Testis (tissue), 3 donors: ENCODE results near the gene C1orf35. TPM values are rescaled to one million over a fixed set of nuclear protein-coding genes. Genes with fewer than 3 reads are reported as not detected.

Experiments used
- DNase-seq: peaks from one replicate; pipeline ENCODE4 v3.0.0-alpha.2; 2019
- H3K27ac ChIP-seq, 2 donors: fragments of 200-600 bp; sonication (generic); one replicate each; pipeline ENCODE4 v1.5.1; 2019
- H3K27me3 ChIP-seq: fragments of 200-600 bp; sonication (generic); one replicate; pipeline ENCODE4 v1.5.1; 2019
- H3K36me3 ChIP-seq: fragments of 200-600 bp; sonication (generic); one replicate; pipeline ENCODE4 v1.5.1; 2017; ENCODE audit warnings: low read depth; ENCODE audit errors: missing control alignments
- H3K4me1 ChIP-seq: fragments of 200-600 bp; sonication (generic); one replicate; pipeline ENCODE4 v1.5.1; 2019
- H3K4me3 ChIP-seq, 2 donors: fragments of 200-600 bp; sonication (generic); one replicate each; pipeline ENCODE4 v1.5.1; 2017 to 2019
- H3K9me3 ChIP-seq: fragments of 200-600 bp; sonication (generic); one replicate; pipeline ENCODE4 v1.5.1; 2017
- POLR2A ChIP-seq: fragments of 450-650 bp; IDR thresholded peaks from one replicate; pipeline ENCODE4 v1.6.1; 2017; ENCODE audit warnings: antibody characterized with exemption, mild to moderate bottlenecking, moderate library complexity
- WGBS, 2 donors: methylation state at CpG; one replicate each; pipeline ENCODE4 v1.1.5; 2018; 5-methylcytosine and 5-hydroxymethylcytosine counted together
- intact Hi-C: fragments of 100-400 bp; cut with DNase I; formaldehyde crosslinking; loops from one replicate; pipeline ENCODE4 v1.15.1; 2023; ENCODE audit warnings: low total_unique reads
- polyA plus RNA-seq: library from polyadenylated mRNA; stranded (reverse); fragments of 350-450 nt; fragmentation: Illumina TruSeq; extraction: RNeasy Lipid Tissue Mini Kit (QIAGEN cat#74804); gene quantifications from one replicate; pipeline ENCODE4 v1.2.3, GENCODE V29; 2014; ENCODE audit warnings: low read depth, low replicate concordance; ENCODE audit not compliant: insufficient read depth
- total RNA-seq, 2 donors: library from RNA; depleted of rRNA; stranded (reverse); fragments of >200 nt; gene quantifications; one replicate each; pipeline ENCODE4 v1.2.3, GENCODE V29; 2016
- TF ChIP-seq, protein P1 (sequence below), 3 experiments: fragments of 450-650 bp in 2 of 3; fragments of 200-600 bp in 1 of 3; sonication (generic) in 1 of 3; IDR thresholded peaks; one replicate each; pipeline ENCODE4 v1.5.1; 2016 to 2019; ENCODE audit warnings: antibody characterized with exemption in 3 of 3, mild to moderate bottlenecking in 2 of 3, moderate library complexity in 1 of 3

Gene C1orf35
- total and polyA plus RNA-seq, 3 donors from 2014 or later: 11.3 to 25.0 (median 19.4) TPM

DNA sequence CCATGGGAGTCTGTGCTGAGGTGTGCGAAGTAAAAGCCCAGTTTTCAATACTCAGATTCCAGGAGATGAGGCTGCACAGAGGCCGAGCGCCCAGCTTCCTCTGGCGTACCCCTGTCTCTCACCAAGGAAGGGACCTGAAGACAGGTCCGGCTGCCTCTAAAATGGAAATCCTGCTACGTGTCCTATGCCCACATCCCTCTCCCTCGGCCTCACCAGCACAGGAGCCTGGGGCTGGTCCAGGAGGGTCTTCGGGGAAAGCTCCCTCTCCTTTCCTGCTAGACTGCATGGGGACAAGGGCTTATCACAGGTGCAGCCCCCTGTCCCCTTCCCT lies 5.6 kb upstream of the C1orf35 start:
- DNase-seq: no peak
- TF ChIP-seq, protein P1, sequence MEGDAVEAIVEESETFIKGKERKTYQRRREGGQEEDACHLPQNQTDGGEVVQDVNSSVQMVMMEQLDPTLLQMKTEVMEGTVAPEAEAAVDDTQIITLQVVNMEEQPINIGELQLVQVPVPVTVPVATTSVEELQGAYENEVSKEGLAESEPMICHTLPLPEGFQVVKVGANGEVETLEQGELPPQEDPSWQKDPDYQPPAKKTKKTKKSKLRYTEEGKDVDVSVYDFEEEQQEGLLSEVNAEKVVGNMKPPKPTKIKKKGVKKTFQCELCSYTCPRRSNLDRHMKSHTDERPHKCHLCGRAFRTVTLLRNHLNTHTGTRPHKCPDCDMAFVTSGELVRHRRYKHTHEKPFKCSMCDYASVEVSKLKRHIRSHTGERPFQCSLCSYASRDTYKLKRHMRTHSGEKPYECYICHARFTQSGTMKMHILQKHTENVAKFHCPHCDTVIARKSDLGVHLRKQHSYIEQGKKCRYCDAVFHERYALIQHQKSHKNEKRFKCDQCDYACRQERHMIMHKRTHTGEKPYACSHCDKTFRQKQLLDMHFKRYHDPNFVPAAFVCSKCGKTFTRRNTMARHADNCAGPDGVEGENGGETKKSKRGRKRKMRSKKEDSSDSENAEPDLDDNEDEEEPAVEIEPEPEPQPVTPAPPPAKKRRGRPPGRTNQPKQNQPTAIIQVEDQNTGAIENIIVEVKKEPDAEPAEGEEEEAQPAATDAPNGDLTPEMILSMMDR (IDR thresholded peaks at IDR 0.05): no peak
- no peak for TF ChIP-seq POLR2A
- intact Hi-C loops: no loop called here

DNA sequence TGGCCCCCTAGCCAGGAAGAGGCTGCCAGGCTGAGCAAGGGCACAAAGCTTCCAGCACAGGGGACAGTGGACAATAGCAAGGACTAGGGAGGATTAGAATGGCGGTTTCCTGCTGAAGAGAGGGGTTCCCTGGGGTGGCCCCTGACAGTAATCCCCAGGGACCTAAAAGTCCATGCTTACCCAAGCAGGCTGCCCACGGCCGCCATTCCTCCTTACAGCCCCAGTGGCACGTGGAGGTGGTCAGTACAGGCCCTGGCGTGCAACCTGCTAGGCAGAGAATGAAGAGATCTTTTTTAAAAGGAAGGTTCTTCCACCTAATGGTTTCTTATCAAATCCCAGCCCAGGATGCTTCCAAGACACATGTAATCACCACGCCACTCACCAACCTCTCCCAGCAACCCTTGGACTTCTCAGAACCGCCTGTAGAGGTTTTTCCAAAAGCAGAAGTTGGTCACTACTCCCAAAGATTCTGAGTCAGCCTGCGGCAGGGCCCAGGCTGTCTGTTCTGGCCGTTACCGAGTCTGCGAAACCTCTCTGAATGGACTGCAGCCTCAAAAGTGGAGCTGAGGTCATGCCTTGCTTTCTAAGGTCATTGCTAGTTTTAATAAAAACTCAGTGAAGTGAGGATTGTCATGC lies 5.0 kb upstream of the C1orf35 start:
- peak overlapping the region; percentile 75 to 92 for H3K4me3 ChIP-seq
- peak overlapping the region; percentile 96 to 98 for H3K27ac ChIP-seq
- H3K9me3 ChIP-seq: no peaks in the 10 kb centered on the region
- WGBS, 2 donors: 63 to 64% methylated on average over 11 of the region's 11 CpGs
- intact Hi-C loops: no loop called here
- H3K36me3 ChIP-seq: no peaks in the 10 kb centered on the region
- H3K27me3 ChIP-seq: no peaks in the 10 kb centered on the region
- TF ChIP-seq, protein P1 (IDR thresholded peaks at IDR 0.05): no peak
- no peak for TF ChIP-seq POLR2A
- no peak for DNase-seq
- peaks cover 20% of the 10 kb centered on the region for H3K4me1 ChIP-seq

More for the DNA sequence above, 5.6 kb upstream of the C1orf35 start:
- H3K4me1 ChIP-seq: peaks cover 16% of the 10 kb centered on the region
- 1 to 2% methylated on average over 8 of the region's 8 CpGs for WGBS, 2 donors
- H3K4me3 ChIP-seq: peak overlapping the region; percentile 75 to 92
- H3K27me3 ChIP-seq: no peaks in the 10 kb centered on the region
- H3K27ac ChIP-seq: peak overlapping the region; percentile 96 to 98
- no peaks in the 10 kb centered on the region for H3K9me3 ChIP-seq
- H3K36me3 ChIP-seq: no peaks in the 10 kb centered on the region

DNA sequence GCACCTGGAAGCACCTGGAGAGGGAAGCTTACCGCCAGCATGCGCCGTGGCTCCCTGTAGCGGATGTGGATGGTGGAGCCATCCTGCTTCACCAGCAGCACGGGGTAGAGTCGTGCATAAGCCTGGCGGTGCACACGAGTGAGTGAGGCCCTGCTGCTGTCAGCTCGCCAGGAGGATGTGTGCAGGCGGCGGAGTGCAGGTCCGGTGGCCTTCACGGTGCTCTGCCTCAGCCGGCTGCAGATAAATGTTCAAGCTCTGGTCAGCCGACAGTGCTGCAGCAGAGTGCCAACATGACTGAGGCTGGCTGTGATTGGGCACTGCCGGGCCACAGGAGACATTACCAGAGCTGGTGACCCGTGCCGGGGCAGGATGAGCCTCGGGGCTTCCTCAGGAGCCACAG lies 4.5 kb upstream of the C1orf35 start:
- TF ChIP-seq, protein P1 (IDR thresholded peaks at IDR 0.05): no peak
- no peak for TF ChIP-seq POLR2A
- Histone ChIP-seq H3K36me3 (no peaks in the 10 kb centered on the region), H3K27me3 (no peaks in the 10 kb centered on the region), H3K4me3 (no peak overlapping the region), H3K9me3 (no peaks in the 10 kb centered on the region), H3K27ac (no peak overlapping the region), H3K4me1 (peaks cover 20% of the 10 kb centered on the region)
- DNase-seq: no peak
- WGBS, 2 donors: 84 to 87% methylated on average over 6 to 19 of the region's 19 CpGs
- intact Hi-C loops: no loop called here

DNA sequence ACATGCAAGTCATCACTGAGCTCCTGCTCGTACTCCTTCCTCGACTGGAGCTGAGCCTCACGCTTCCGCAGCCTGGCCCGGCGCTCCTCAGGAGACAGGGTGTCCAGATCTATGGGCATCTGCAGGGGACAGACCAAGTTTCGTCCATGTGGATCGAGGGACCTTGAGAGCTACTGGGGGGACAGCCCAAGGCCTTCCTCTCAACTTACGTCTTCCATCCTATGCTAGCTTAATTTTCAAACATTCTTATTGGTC lies 3.6 kb upstream of the C1orf35 start:
- no peak for DNase-seq
- 89 to 90% methylated on average over 9 of the region's 9 CpGs for WGBS, 2 donors
- Histone ChIP-seq H3K9me3 (no peaks in the 10 kb centered on the region), H3K36me3 (no peaks in the 10 kb centered on the region), H3K27ac (no peak overlapping the region), H3K4me3 (no peak overlapping the region), H3K4me1 (peaks cover 25% of the 10 kb centered on the region), H3K27me3 (no peaks in the 10 kb centered on the region)
- no peak for TF ChIP-seq POLR2A
- TF ChIP-seq, protein P1 (IDR thresholded peaks at IDR 0.05): no peak
- intact Hi-C loops: no loop called here
